OCI-LY1 (cell line): ENCODE results near the gene SLC25A1.

Experiments used
- H2AFZ ChIP-seq: fragments of 200-600 bp; sonication (generic), shearing (Covaris generic); 2 replicates; pipeline ENCODE4 v1.6.0; 2014; ENCODE audit warnings: antibody characterized with exemption, mild to moderate bottlenecking, low read length
- H3F3A ChIP-seq: fragments of 200-600 bp; sonication (generic), shearing (Covaris generic); 2 replicates; pipeline ENCODE4 v1.6.0; 2014; ENCODE audit warnings: mild to moderate bottlenecking, antibody characterized with exemption, low read length, moderate library complexity; ENCODE audit not compliant: insufficient read depth
- H3K27ac ChIP-seq: fragments of 200-600 bp; sonication (generic); 2 replicates; pipeline ENCODE4 v1.5.1; 2014; ENCODE audit warnings: low read length, mixed run types, mild to moderate bottlenecking, low read depth; ENCODE audit not compliant: poor library complexity, severe bottlenecking
- H3K27me3 ChIP-seq: fragments of 200-600 bp; sonication (generic); 2 replicates; pipeline ENCODE4 v1.6.0; 2014; ENCODE audit warnings: antibody characterized with exemption, mild to moderate bottlenecking, low read length, moderate library complexity; ENCODE audit not compliant: insufficient read depth
- H3K36me3 ChIP-seq: fragments of 200-600 bp; sonication (generic); 2 replicates; pipeline ENCODE4 v1.6.1; 2014; ENCODE audit warnings: mild to moderate bottlenecking, antibody characterized with exemption, low read length, moderate library complexity, mixed read lengths; ENCODE audit not compliant: insufficient read depth
- H3K4me1 ChIP-seq: fragments of 200-600 bp; sonication (generic); 2 replicates; pipeline ENCODE4 v1.5.1; 2014; ENCODE audit warnings: mild to moderate bottlenecking, low read length, moderate library complexity; ENCODE audit not compliant: insufficient read depth, severe bottlenecking
- H3K4me2 ChIP-seq: fragments of 200-600 bp; sonication (generic), shearing (Covaris generic); 2 replicates; pipeline ENCODE4 v1.6.1; 2014; ENCODE audit warnings: low read length
- H3K4me3 ChIP-seq: fragments of 200-600 bp; sonication (generic); 2 replicates; pipeline ENCODE4 v1.5.1; 2014; ENCODE audit warnings: low read length, low read depth, mild to moderate bottlenecking, mixed read lengths; ENCODE audit not compliant: poor library complexity, severe bottlenecking
- H3K79me2 ChIP-seq: fragments of 200-600 bp; shearing (Covaris generic); 2 replicates; pipeline ENCODE4 v1.6.1; 2016; ENCODE audit warnings: mixed run types, low read length, mixed read lengths; ENCODE audit not compliant: insufficient read depth
- H3K9ac ChIP-seq: fragments of 200-600 bp; sonication (generic), shearing (Covaris generic); 2 replicates; pipeline ENCODE4 v1.6.1; 2014; ENCODE audit warnings: mild to moderate bottlenecking, low read length, mixed read lengths
- H3K9me2 ChIP-seq: fragments of 200-600 bp; sonication (generic), shearing (Covaris generic); 2 replicates; pipeline ENCODE4 v1.6.1; 2014; ENCODE audit warnings: low read depth, mild to moderate bottlenecking, low read length, mixed read lengths
- H3K9me3 ChIP-seq: fragments of 200-600 bp; shearing (Covaris generic); 2 replicates; pipeline ENCODE4 v1.6.1; 2014; ENCODE audit warnings: low read length, mixed read lengths
- H4K20me1 ChIP-seq: fragments of 200-600 bp; sonication (generic), shearing (Covaris generic); 2 replicates; pipeline ENCODE4 v1.6.0; 2016; ENCODE audit warnings: mild to moderate bottlenecking, low read length; ENCODE audit not compliant: insufficient read depth
- EZH2 ChIP-seq: fragments of 200-600 bp; sonication (generic), shearing (Covaris generic); IDR thresholded peaks from 2 replicates; pipeline ENCODE4 v1.8.0; 2017; ENCODE audit warnings: borderline replicate concordance, mixed run types, mild to moderate bottlenecking, antibody characterized with exemption, low read length, moderate library complexity, mixed read lengths
- TF ChIP-seq, protein P1 (sequence below): fragments of 200-600 bp; sonication (generic), shearing (Covaris generic); IDR thresholded peaks from 2 replicates; pipeline ENCODE4 v1.5.1; 2017; ENCODE audit warnings: mild to moderate bottlenecking, antibody characterized with exemption, low read length, moderate library complexity, mixed read lengths

The SLC25A1 gene

DNA sequence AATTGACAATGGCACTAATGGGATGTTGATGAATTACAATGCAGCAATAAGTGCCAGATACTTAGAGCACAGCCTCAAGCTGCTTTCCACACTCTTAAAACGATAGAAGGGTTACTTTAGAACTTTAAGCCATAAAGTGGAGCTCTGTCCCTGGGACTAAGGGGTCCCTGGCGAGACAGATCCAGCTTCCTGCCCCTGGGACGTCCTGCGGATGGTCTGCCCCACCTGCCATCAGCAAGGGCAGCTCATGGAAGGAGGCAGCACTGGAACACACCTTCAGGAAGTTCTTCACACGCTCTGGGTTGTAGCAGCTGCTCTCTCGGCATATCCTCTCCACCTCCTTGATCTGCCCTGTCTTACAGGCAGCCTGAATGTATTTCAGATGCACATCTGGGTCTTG lies 45.1 kb upstream of the SLC25A1 start:
- Histone ChIP-seq H3K36me3 (no peaks in the 10 kb centered on the region), H4K20me1 (no peaks in the 10 kb centered on the region), H3K27ac (no peak overlapping the region), H3K9ac (no peak overlapping the region), H3K9me2 (no peaks in the 10 kb centered on the region), H3K27me3 (no peaks in the 10 kb centered on the region; the same call in 1 of the 2 replicates), H3F3A (no peaks in the 10 kb centered on the region), H3K79me2 (no peaks in the 10 kb centered on the region), H3K4me2 (no peak overlapping the region), H3K4me3 (no peak overlapping the region), H3K4me1 (no peaks in the 10 kb centered on the region), H2AFZ (no peak overlapping the region), H3K9me3 (no peaks in the 10 kb centered on the region)
- TF ChIP-seq, protein P1, sequence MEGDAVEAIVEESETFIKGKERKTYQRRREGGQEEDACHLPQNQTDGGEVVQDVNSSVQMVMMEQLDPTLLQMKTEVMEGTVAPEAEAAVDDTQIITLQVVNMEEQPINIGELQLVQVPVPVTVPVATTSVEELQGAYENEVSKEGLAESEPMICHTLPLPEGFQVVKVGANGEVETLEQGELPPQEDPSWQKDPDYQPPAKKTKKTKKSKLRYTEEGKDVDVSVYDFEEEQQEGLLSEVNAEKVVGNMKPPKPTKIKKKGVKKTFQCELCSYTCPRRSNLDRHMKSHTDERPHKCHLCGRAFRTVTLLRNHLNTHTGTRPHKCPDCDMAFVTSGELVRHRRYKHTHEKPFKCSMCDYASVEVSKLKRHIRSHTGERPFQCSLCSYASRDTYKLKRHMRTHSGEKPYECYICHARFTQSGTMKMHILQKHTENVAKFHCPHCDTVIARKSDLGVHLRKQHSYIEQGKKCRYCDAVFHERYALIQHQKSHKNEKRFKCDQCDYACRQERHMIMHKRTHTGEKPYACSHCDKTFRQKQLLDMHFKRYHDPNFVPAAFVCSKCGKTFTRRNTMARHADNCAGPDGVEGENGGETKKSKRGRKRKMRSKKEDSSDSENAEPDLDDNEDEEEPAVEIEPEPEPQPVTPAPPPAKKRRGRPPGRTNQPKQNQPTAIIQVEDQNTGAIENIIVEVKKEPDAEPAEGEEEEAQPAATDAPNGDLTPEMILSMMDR = no peak
- no peak for TF ChIP-seq EZH2

DNA sequence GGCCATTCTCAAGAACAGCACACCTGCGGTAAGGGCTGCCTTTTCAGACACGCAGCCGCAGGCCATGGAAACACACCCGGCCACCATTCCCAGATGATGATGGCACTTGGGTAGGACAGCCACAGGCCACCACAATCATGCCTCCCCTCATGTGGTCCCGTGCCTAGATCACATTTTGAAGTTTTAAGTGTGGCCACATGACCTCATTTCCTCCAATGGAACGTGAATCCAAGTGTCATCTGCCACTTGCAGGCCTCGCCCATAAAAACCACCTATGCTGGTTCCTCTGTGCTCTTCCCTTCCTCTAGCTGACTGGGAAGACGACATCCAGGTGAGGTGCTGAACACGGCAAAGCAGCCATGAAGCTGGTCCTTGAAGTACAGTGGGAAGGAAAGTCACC lies 44.6 kb upstream of the SLC25A1 start:
- Histone ChIP-seq H3K27me3 (no peaks in the 10 kb centered on the region; the same call in 1 of the 2 replicates), H3F3A (no peaks in the 10 kb centered on the region), H3K4me3 (no peak overlapping the region), H3K4me1 (no peaks in the 10 kb centered on the region), H4K20me1 (no peaks in the 10 kb centered on the region), H3K27ac (no peak overlapping the region), H3K9me2 (no peaks in the 10 kb centered on the region), H2AFZ (no peak overlapping the region), H3K79me2 (no peaks in the 10 kb centered on the region), H3K9ac (no peak overlapping the region), H3K4me2 (no peak overlapping the region), H3K9me3 (no peaks in the 10 kb centered on the region), H3K36me3 (no peaks in the 10 kb centered on the region)
- TF ChIP-seq, protein P1 = no peak
- no peak for TF ChIP-seq EZH2

DNA sequence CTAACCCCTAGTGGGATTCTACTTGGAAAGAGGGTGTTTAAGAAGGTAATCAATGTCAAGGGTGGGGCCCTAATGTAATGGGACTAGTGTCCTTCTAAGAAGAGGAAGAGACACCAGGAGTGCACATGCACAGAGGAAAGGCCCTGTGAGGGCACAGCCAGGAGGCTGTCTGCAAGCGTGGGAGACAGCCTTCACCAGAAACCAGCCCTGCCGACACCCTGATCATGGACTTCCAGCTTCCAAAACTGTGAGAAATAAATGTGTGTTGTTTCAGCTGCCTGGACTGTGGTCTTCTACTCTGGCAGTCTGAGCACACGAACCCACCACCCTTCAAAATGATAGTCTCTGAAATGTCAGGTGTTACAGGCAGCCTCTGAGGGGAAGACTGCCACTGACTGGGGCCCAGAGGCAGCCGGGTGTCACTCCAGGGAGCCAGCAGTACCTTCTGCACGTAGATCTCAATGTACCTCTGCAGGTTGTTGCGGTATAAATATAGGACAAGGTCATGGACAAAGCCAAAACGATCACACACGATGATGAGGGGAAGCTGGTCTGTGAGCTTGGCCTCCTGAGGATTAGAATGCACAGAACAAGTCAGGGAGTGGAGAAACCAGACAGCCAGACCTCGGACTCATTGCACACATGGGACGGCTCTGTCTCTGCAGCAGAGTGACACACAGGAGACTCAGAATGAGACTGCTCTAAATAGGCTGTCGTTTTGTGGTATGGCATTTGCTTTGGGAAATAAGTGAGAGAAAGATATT lies 43.9 kb upstream of the SLC25A1 start:
- H3K27me3 ChIP-seq = no peaks in the 10 kb centered on the region; the same call in 1 of the 2 replicates
- no peak overlapping the region for H3K4me2 ChIP-seq
- H3F3A ChIP-seq = no peaks in the 10 kb centered on the region
- H4K20me1 ChIP-seq = no peaks in the 10 kb centered on the region
- H3K4me1 ChIP-seq = no peaks in the 10 kb centered on the region
- H3K4me3 ChIP-seq = no peak overlapping the region
- no peaks in the 10 kb centered on the region for H3K79me2 ChIP-seq
- no peak overlapping the region for H3K9ac ChIP-seq
- H2AFZ ChIP-seq = no peak overlapping the region
- no peak for TF ChIP-seq EZH2
- TF ChIP-seq, protein P1 = no peak
- H3K9me2 ChIP-seq = no peaks in the 10 kb centered on the region
- H3K36me3 ChIP-seq = no peaks in the 10 kb centered on the region
- no peaks in the 10 kb centered on the region for H3K9me3 ChIP-seq
- H3K27ac ChIP-seq = no peak overlapping the region
